Parathyroid adenoma (tissue), 2 donors: ENCODE data around the gene DFFB.

Experiments
- H2AFZ ChIP-seq: fragments of 300-600 bp; sonication (generic); one replicate; pipeline ENCODE4 v1.7.0; 2017; ENCODE audit warnings: antibody characterized with exemption, mild to moderate bottlenecking
- H3K27ac ChIP-seq: fragments of 300-600 bp; sonication (generic); one replicate; pipeline ENCODE4 v1.7.0; 2017
- H3K27me3 ChIP-seq: fragments of 300-600 bp; sonication (generic); one replicate; pipeline ENCODE4 v1.7.0; 2017; ENCODE audit warnings: low read length; ENCODE audit not compliant: control insufficient read depth, insufficient read depth
- H3K36me3 ChIP-seq: fragments of 300-600 bp; sonication (generic); one replicate; pipeline ENCODE4 v1.7.0; 2017; ENCODE audit warnings: low read length; ENCODE audit not compliant: control insufficient read depth, insufficient read depth
- H3K4me1 ChIP-seq: fragments of 300-600 bp; sonication (generic); one replicate; pipeline ENCODE4 v1.7.0; 2017; ENCODE audit warnings: control low read depth
- H3K4me2 ChIP-seq: fragments of 300-600 bp; sonication (generic); one replicate; pipeline ENCODE4 v1.7.0; 2017; ENCODE audit warnings: low read length
- H3K4me3 ChIP-seq: fragments of 300-600 bp; sonication (generic); one replicate; pipeline ENCODE4 v1.7.0; 2017; ENCODE audit warnings: low read depth, low read length
- H3K79me2 ChIP-seq: fragments of 300-600 bp; sonication (generic); one replicate; pipeline ENCODE4 v1.7.0; 2017; ENCODE audit warnings: control low read depth
- H3K9ac ChIP-seq: fragments of 300-600 bp; sonication (generic); one replicate; pipeline ENCODE4 v1.7.0; 2017; ENCODE audit warnings: mild to moderate bottlenecking
- H3K9me3 ChIP-seq: fragments of 300-600 bp; sonication (generic); one replicate; pipeline ENCODE4 v1.7.0; 2017; ENCODE audit warnings: low read length; ENCODE audit not compliant: control insufficient read depth
- CTCF ChIP-seq: fragments of 300-600 bp; sonication (generic); IDR thresholded peaks from one replicate; pipeline ENCODE4 v1.7.0; 2017; ENCODE audit warnings: antibody characterized with exemption, mild to moderate bottlenecking
- donor health status: primary hyperparathyroidism.

Gene DFFB

GRCh38 chr1:3874736-3875135, 17.5 kb downstream of the DFFB start:
- no peaks in the 10 kb centered on the region for H3K27me3 ChIP-seq
- TF ChIP-seq CTCF = no peak

GRCh38 chr1:3876716-3877115, 19.4 kb downstream of the DFFB start:
- Histone ChIP-seq H3K27me3 (no peaks in the 10 kb centered on the region), H3K4me2 (no peak overlapping the region), H3K4me3 (no peak overlapping the region), H3K4me1 (no peaks in the 10 kb centered on the region), H3K79me2 (no peaks in the 10 kb centered on the region), H3K36me3 (no peaks in the 10 kb centered on the region), H3K27ac (no peak overlapping the region), H3K9me3 (no peaks in the 10 kb centered on the region), H3K9ac (no peak overlapping the region), H2AFZ (no peak overlapping the region)
- TF ChIP-seq CTCF = no peak

More at GRCh38 chr1:3874736-3875135, 17.5 kb downstream of the DFFB start:
- Histone ChIP-seq H3K4me3 (no peak overlapping the region), H3K79me2 (no peaks in the 10 kb centered on the region), H3K36me3 (no peaks in the 10 kb centered on the region), H3K4me1 (no peaks in the 10 kb centered on the region), H3K4me2 (no peak overlapping the region), H3K9ac (no peak overlapping the region), H2AFZ (no peak overlapping the region), H3K27ac (no peak overlapping the region), H3K9me3 (no peaks in the 10 kb centered on the region)

- Histone ChIP-seq H3K4me3 (no peak overlapping the region), H3K79me2 (no peaks in the 10 kb centered on the region), H3K36me3 (no peaks in the 10 kb centered on the region), H3K27me3 (no peaks in the 10 kb centered on the region), H3K9me3 (no peaks in the 10 kb centered on the region), H3K9ac (no peak overlapping the region), H3K27ac (no peak overlapping the region), H3K4me1 (no peaks in the 10 kb centered on the region), H2AFZ (no peak overlapping the region), H3K4me2 (no peak overlapping the region)
- TF ChIP-seq CTCF = no peak
Measured at GRCh38 chr1:3879099-3879498, 21.8 kb downstream of the DFFB start.

GRCh38 chr1:3879787-3880428, 22.6 kb downstream of the DFFB start:
- Histone ChIP-seq H3K4me1 (no peaks in the 10 kb centered on the region), H3K4me2 (no peak overlapping the region), H3K9me3 (no peaks in the 10 kb centered on the region), H2AFZ (no peak overlapping the region), H3K79me2 (no peaks in the 10 kb centered on the region), H3K9ac (no peak overlapping the region), H3K36me3 (no peaks in the 10 kb centered on the region), H3K27me3 (no peaks in the 10 kb centered on the region), H3K27ac (no peak overlapping the region), H3K4me3 (no peak overlapping the region)
- no peak for TF ChIP-seq CTCF

- Histone ChIP-seq H3K4me1 (no peaks in the 10 kb centered on the region), H3K9me3 (no peaks in the 10 kb centered on the region), H3K79me2 (no peaks in the 10 kb centered on the region), H3K27me3 (no peaks in the 10 kb centered on the region), H2AFZ (no peak overlapping the region), H3K36me3 (no peaks in the 10 kb centered on the region), H3K4me3 (no peak overlapping the region), H3K27ac (no peak overlapping the region), H3K4me2 (no peak overlapping the region), H3K9ac (no peak overlapping the region)
- no peak for TF ChIP-seq CTCF
Measured at GRCh38 chr1:3880429-3881192, 23.3 kb downstream of the DFFB start.
